Brain microvascular endothelial cell (primary cell): Measurements from ENCODE around the gene PRPF18.
A peak's percentile ranks its signal among the peaks of the same experiment; 100 is the strongest.

Experiments
- DNase-seq: peaks from one replicate; pipeline ENCODE4 v3.0.0-alpha.2; 2020
- H3K27ac ChIP-seq: fragments of 250-450 bp; sonication (Bioruptor Pico); 2 replicates; pipeline ENCODE4 v1.5.1; 2020; ENCODE audit warnings: mild to moderate bottlenecking, moderate library complexity
- H3K27me3 ChIP-seq: fragments of 250-450 bp; sonication (Bioruptor Pico); replicated peaks from 2 replicates; pipeline ENCODE4 v1.5.1; 2020; ENCODE audit warnings: mild to moderate bottlenecking
- H3K36me3 ChIP-seq: fragments of 250-450 bp; sonication (Bioruptor Pico); replicated peaks from 2 replicates; pipeline ENCODE4 v1.5.1; 2020; ENCODE audit warnings: mild to moderate bottlenecking
- H3K4me3 ChIP-seq: 2 replicates; pipeline ENCODE4 v1.5.1; 2011; ENCODE audit warnings: low read depth, mild to moderate bottlenecking, control low read depth, low read length, moderate library complexity
- CTCF ChIP-seq: IDR thresholded peaks from 2 replicates; pipeline ENCODE4 v1.5.1; 2011; ENCODE audit warnings: low read depth, mild to moderate bottlenecking, moderate library complexity, low read length, control low read depth, inconsistent platforms; ENCODE audit errors: missing control alignments
- in situ Hi-C: cut with HindIII; loops from 2 replicates; pipeline ENCODE4 v1.10.0; 2017; ENCODE audit warnings: low sequenced_read_pairs, low pct_ligation_motif_present

The PRPF18 gene

GRCh38 chr10:13608246-13608853, 21.6 kb downstream of the PRPF18 start:
- H3K27me3 ChIP-seq: no peaks in the 10 kb centered on the region
- in situ Hi-C loops: no loop called here
- H3K27ac ChIP-seq: no peak overlapping the region
- DNase-seq: no peak
- TF ChIP-seq CTCF: no peak
- no peak overlapping the region for H3K4me3 ChIP-seq
- H3K36me3 ChIP-seq: peaks cover 16% of the 10 kb centered on the region

GRCh38 chr10:13612654-13613373, 26.0 kb downstream of the PRPF18 start:
- peak; percentile 18 for TF ChIP-seq CTCF
- H3K27me3 ChIP-seq: no peaks in the 10 kb centered on the region
- H3K27ac ChIP-seq: no peak overlapping the region
- in situ Hi-C loops: no loop called here
- no peak overlapping the region for H3K4me3 ChIP-seq
- no peak for DNase-seq
- H3K36me3 ChIP-seq: peaks cover 19% of the 10 kb centered on the region

- DNase-seq: peak; percentile 52
- Histone ChIP-seq H3K27ac (no peak overlapping the region), H3K4me3 (no peak overlapping the region), H3K36me3 (peaks cover 19% of the 10 kb centered on the region), H3K27me3 (no peaks in the 10 kb centered on the region)
- in situ Hi-C loops: no loop called here
- TF ChIP-seq CTCF: peak; percentile 56
Measured at GRCh38 chr10:13613519-13613918, 26.8 kb downstream of the PRPF18 start.

GRCh38 chr10:13614530-13615332, 28.0 kb downstream of the PRPF18 start:
- Histone ChIP-seq H3K27ac (peak overlapping the region; percentile 64), H3K27me3 (no peaks in the 10 kb centered on the region), H3K4me3 (no peak overlapping the region), H3K36me3 (peaks cover 19% of the 10 kb centered on the region)
- peak; percentile 35 for TF ChIP-seq CTCF
- peak; percentile 62 for DNase-seq
- in situ Hi-C loops: no loop called here

- in situ Hi-C loops: no loop called here
- Histone ChIP-seq H3K36me3 (peaks cover 10% of the 10 kb centered on the region), H3K4me3 (no peak overlapping the region), H3K27ac (peak overlapping the region; percentile 64), H3K27me3 (no peaks in the 10 kb centered on the region)
- DNase-seq: no peak
- TF ChIP-seq CTCF: no peak
Measured at GRCh38 chr10:13615650-13616300, 29.0 kb downstream of the PRPF18 start.
